Esophagus muscularis mucosa (tissue), 3 donors: ENCODE results near the gene MAP3K4.

Experiments
- POLR2A ChIP-seq: fragments of 450-650 bp; IDR thresholded peaks from one replicate; pipeline ENCODE4 v1.6.1; 2017; ENCODE audit warnings: antibody characterized with exemption, moderate library complexity, mild to moderate bottlenecking, low read depth
- TF ChIP-seq, protein P1 (sequence below), 3 experiments: fragments of 200-600 bp in 2 of 3; fragments of 450-650 bp in 1 of 3; sonication (generic) in 2 of 3; IDR thresholded peaks; one replicate each; pipeline ENCODE4 v1.5.1; 2017 to 2019; ENCODE audit warnings: antibody characterized with exemption in 3 of 3, mild to moderate bottlenecking in 2 of 3, moderate library complexity in 1 of 3

DNA sequence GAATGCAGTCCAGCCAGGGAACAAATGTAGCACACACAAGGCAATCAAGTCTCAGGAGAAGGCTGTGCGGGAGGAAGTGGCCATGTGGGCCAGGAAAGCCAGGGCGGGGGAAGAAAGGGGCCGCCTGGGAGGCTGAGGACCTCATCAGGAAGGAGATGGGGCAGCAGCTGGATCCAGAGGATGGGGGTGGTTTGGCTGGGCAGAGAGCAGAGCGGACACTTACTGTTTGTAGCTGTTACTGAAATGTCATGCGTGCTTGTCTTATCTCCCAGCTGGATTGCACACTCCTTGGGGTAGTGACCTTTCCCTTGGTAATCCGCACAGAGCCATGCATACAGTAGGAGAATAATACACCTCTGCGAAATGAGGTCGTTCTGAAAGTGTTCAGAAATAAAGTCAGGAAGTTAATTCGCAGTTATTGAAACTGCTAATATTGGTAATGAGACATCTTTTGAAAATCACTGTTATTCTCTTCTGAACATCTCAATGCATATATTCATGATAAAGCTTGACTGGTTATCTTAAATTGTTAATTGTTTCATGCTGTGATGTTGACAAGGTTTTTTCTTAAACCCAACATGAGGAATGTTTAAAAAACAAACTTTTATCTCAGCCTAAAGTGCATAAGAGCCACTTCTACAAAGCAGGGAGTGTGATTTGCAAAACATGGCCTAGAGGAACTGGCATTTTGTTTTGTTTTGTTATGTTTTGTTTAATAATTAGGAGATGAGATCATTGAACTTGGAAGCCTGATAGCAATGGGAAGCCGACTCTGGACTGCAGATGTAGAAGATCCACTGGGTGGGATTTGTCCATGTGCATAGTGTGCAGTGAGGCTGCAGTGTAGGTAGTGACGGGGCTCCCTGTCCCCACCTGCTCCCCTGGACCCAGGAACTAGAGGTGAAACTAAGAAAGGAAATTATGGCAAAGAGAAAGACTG is 18.0 kb upstream of the MAP3K4 start:
- no peak for TF ChIP-seq POLR2A
- TF ChIP-seq, protein P1, sequence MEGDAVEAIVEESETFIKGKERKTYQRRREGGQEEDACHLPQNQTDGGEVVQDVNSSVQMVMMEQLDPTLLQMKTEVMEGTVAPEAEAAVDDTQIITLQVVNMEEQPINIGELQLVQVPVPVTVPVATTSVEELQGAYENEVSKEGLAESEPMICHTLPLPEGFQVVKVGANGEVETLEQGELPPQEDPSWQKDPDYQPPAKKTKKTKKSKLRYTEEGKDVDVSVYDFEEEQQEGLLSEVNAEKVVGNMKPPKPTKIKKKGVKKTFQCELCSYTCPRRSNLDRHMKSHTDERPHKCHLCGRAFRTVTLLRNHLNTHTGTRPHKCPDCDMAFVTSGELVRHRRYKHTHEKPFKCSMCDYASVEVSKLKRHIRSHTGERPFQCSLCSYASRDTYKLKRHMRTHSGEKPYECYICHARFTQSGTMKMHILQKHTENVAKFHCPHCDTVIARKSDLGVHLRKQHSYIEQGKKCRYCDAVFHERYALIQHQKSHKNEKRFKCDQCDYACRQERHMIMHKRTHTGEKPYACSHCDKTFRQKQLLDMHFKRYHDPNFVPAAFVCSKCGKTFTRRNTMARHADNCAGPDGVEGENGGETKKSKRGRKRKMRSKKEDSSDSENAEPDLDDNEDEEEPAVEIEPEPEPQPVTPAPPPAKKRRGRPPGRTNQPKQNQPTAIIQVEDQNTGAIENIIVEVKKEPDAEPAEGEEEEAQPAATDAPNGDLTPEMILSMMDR (IDR thresholded peaks at IDR 0.05), result no peak
